GM19035 (cell line): Measurements from ENCODE around the gene ST6GALNAC4.

Source experiments
- ATAC-seq: cut with Tn5 transposase; IDR thresholded peaks from one replicate; pipeline ENCODE4 v1.9.1; 2021; ENCODE audit not compliant: unreplicated experiment

The ST6GALNAC4 gene

DNA sequence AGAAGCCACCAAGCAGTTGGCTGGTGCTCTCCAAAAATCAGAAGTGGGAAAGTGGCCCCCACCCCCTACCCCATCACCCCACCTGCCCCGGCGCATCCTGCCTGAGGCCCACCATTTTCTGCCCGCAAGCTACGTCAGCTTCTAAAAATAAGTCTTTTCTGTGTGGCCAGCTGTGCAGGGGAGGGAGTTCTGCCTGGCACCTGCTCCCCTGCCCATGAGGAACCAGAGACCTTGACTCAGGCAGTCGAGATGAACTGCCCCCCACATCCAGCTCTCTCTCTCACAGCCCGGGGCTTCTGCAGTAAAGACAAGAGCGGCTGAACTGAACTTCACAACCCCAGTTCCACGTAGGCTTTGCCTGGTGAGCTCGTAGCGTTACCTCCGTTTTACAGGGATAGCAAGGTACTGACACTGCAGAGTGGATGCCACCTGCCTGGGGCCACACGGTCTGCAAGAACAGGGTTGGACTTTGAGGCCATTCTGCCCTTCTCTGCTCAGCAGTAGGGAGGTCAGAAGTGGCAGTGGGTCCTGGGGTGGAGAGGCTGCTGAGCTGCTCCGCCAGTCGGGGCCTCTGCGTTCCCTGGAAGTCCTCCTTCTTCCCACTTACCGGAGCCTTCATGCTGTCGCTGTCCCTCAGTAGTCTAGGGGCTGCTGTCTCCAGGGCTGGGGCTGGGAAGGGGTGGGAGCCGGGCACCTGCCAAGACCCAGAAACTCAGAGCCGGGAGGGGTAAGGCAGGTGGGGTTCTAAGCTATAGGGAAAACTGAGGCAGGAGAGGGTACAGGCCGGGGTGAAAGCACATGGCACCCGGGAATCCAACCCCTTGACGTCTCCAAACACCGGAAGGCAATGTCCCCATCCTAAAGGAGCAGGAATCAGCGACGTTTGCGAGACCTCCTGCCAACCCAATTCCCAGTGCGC, 781 bp downstream of the ST6GALNAC4 start:
- no peak for ATAC-seq

DNA sequence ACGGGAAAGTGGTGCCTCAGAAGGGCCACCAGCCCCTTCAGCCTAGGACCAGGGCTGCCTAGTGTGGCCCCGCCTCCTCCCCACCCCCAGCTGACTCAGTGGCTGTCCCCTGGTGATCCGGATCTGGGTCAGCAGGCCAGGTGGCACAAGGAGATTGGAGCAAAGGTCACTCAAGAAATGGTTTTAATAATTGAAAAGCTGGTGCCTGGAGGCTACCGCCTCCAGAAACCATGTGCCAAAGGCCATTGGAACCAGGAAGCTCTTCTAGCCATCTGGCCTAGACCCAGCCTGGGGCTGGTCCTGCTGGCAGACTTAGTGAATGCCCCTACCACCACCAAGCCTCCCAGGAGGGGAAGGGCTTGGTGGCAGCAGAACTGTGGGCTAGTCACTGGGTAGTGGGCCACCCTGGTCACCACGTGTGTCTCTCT, 1.5 kb downstream of the ST6GALNAC4 start:
- ATAC-seq, result no peak

- ATAC-seq, result no peak
Observed at GRCh38 chr9:127913682-127914081, 3.2 kb downstream of the ST6GALNAC4 start.

- no peak for ATAC-seq
Observed at GRCh38 chr9:127912882-127913281, 4.0 kb downstream of the ST6GALNAC4 start.

DNA sequence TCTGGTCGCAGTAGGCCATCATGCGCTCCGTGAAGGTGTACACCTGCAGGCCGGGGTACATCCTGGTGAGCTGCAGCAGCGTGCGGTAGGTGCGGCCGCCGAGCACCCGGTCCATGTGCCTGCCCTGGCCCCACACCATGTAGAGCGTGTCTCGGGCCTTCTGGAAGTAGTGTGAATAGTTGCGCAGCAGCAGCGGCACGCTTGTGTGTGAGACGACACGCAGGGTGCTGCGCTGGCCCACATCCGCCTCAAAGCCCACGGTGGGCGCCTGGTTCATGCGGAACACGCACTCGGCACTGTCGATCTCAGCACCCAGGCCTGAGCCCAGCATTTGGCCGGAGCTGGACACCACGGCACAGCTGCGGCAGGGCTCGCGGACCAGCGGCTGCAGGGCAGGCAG, 4.5 kb downstream of the ST6GALNAC4 start:
- ATAC-seq, result no peak

- ATAC-seq, result no peak
Observed at GRCh38 chr9:127910613-127911205, 6.1 kb downstream of the ST6GALNAC4 start.

GRCh38 chr9:127909839-127910273, 7.0 kb downstream of the ST6GALNAC4 start:
- ATAC-seq, result no peak

GRCh38 chr9:127908660-127908926, 8.2 kb downstream of the ST6GALNAC4 start:
- no peak for ATAC-seq

- ATAC-seq, result no peak
Observed at GRCh38 chr9:127907867-127908659, 8.8 kb downstream of the ST6GALNAC4 start.

GRCh38 chr9:127905788-127906191, 11.1 kb downstream of the ST6GALNAC4 start:
- no peak for ATAC-seq

GRCh38 chr9:127905004-127905728, 11.7 kb downstream of the ST6GALNAC4 start:
- ATAC-seq, result no peak

- no peak for ATAC-seq
Observed at GRCh38 chr9:127904561-127905003, 12.3 kb downstream of the ST6GALNAC4 start.

- ATAC-seq, result no peak
Observed at GRCh38 chr9:127903557-127904475, 13.0 kb downstream of the ST6GALNAC4 start.

DNA sequence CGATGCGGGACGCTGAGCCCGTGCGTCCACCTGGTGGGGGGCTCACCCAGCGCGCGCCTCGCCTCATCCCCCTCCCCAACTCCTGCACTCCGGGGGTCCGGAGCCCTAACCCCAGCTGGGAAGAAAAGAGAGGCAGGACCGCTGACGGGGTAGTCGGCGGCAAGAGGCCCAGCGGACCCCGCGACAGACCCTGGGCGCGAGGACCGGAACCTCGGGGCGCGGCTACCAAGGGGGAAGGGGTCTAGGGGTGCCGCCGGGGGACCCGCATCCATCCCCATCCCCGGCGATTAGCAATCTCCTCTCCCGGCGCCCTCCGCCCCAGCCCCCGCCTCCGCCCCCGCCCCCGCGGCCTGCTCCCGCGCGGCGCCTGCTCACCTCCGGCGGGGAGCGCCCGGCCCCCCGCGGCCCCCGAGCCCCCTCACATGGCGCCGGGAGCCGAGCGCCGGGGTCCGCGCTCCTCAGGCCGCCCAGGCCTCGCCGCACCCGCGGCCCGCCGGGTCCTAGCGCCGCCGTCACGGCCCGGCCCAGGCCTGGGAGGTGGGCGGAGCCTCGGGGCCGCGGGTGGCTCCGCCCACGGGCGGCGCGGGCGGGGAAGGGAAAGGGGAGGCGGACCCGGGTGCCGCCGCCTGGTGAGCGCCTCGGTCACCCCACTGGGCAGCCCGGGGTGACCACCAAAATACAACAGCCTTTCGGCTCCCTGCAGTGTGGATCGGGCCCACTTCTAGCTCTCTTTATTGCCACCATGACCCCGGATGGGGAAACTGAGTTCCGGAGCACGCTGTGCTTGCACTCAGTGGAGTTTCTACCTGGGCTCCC, 17.5 kb downstream of the ST6GALNAC4 start, which contains the start of gene ST6GALNAC6:
Gene ST6GALNAC6, minus strand, starts transcription at position 476 of the 816 bp plus-strand sequence. CDS start 1,622 bp downstream, outside the sequence.
- peak; percentile 57 for ATAC-seq

DNA sequence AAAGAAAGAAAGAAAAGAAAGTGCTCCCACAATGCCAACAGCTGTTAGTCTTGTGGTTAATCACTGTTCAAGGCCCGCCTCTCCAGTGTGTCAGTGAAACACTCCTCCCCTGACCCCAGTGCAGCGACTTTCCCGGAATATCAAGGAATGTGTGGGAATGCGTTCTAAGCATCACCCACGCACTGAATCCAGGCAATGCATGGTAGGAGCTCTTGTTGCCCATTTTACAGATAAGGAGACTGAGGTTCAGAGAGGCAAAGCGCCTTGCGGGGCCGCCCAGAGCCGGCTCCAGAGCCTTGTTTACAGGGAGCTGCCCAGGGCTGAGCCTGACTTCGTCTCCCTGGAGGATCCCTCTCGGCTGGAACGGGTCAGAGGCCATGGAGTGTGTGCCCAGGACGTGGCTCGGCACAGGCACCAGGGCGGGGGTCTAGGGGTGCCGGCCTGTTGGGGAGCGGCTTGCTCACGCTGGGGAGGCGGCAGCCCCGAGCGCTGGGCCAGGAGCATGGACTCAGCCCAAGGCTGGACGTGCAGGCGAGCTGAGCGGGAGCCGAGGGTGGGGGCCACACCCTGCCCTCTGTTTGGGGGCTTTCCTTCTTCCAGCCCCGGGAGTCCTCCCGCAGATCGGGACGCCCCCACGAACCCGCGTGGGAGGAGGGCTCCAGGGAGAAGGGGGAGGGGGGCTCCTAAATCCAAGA, 18.3 kb downstream of the ST6GALNAC4 start:
- ATAC-seq, result peak; percentile 18

- ATAC-seq, result no peak
Observed at GRCh38 chr9:127897193-127897692, 19.6 kb downstream of the ST6GALNAC4 start.

DNA sequence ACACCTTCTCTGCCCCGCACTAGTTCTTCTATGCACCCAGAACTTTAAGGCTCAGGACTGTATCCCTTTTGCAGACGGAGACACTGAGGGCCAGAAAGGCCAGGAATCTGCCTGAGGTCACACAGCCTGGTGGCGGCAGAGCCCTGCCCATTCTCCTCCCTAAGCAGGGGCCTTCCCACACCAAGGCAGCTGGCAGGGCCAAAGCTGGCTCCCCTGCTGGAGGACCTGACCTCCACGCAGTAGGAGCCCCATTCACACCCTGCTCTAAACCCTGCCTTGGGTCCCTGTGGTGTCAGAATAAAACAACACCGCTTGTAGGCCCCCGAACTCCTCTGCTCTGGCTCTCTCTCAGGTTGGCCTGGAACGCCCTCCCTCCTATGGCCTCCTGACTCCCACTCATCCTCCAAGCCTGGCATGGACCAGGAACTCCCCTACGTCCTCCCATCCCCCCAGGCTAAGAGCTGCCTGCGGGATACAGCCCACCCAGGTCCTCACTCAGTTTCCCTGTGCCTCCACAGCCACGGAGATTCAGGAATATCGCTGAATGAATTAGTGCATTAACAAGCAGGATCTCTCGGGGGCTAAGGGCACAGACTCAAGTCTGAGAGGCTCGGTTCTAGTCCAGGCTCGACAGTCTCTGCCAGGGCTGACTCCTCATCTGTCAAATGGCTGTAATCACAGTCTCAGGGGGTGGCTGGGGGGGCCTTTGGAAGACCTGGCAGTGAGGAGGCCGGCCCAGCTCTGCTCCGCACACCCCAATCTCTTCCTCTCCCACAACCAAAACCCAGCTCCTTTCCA, 20.2 kb downstream of the ST6GALNAC4 start:
- no peak for ATAC-seq
